ENCODE data around the gene GLUD2.
"Not testable (repeated sequence)": the region's sequence is repeated elsewhere in the genome, so short reads cannot be mapped to it uniquely, and the experiment has no call there.

Gene GLUD2

DNA sequence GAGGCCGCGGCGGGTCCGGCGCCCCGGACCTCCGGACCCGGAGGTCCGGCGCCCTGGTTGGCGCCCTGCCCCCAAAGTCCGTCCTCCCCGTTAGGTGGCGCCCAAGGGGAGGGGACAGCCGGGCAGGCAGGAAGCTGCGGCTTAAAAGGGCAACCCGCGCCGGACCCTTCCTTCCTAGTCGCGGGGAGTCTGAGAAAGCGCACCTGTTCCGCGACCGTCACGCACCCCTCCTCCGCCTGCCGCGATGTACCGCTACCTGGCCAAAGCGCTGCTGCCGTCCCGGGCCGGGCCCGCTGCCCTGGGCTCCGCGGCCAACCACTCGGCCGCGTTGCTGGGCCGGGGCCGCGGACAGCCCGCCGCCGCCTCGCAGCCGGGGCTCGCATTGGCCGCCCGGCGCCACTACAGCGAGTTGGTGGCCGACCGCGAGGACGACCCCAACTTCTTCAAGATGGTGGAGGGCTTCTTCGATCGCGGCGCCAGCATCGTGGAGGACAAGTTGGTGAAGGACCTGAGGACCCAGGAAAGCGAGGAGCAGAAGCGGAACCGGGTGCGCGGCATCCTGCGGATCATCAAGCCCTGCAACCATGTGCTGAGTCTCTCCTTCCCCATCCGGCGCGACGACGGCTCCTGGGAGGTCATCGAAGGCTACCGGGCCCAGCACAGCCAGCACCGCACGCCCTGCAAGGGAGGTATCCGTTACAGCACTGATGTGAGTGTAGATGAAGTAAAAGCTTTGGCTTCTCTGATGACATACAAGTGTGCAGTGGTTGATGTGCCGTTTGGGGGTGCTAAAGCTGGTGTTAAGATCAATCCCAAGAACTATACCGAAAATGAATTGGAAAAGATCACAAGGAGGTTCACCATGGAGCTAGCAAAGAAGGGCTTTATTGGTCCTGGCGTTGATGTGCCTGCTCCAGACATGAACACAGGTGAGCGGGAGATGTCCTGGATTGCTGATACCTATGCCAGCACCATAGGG is at the start of gene GLUD2:
Gene GLUD2, plus strand, starts transcription at position 170 of the 979 bp plus-strand sequence. Its CDS starts 75 bp downstream, at position 245.
- not testable (repeated sequence) for DNase-seq

DNA sequence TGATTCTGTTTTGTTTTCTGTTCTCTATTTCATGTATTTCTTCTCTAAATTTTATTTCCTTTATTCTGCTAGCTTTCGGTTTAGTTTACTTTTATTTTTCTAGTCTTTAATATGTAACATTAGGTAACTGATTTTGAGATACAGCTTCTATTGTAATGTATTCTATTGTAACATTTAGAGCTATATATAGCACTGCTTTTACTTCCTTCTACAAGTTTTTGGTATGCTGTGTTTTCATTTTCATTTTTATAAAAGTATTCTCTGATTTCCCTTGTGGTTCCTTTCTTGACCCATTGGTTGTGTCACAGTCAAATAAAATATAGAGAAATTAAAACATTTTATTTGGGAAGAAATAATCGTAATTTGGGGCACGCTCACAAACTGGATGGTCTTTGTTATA is 48.0 kb upstream of the GLUD2 start:
- no peak for DNase-seq

DNA sequence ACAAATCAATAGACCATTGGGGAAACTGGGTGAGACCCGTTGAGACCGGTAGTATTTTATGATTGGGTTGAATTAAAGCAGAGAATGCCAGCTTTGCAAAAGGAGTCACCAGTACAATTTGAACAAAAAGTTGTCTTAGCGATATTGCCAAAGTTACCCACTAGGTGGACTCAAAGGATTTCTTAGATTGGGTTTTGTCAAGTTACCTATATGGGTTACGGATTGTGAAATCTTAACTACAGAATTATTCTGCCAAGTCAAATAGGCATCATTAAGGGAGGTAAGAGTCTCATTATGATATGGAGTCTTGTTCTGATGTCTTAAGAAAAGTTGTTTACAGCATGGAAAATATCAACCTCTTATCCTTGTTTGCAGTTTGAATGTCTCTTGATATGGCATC is 46.8 kb upstream of the GLUD2 start:
- peak in 1 of 2 experiments; percentile 30 for DNase-seq

DNA sequence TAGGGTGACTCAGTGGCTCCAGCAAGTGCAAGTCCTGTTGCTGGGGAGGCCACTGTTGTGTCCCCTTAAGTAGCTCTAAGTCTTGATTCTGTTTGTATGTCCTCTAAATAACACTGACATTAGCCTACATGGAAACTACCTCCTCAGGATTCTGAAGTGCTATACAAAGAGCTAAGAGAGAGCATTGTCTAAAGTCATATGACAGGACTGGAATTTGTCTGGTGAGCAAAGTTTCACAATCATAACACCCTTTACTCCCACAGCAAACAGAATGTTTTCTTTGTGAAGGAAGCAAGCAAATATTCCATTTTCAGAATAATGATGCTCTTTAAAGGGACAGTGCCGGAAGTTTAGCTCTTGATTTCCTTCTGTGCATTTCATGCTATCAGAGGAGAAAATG is 38.5 kb upstream of the GLUD2 start:
- DNase-seq = no peak

DNA sequence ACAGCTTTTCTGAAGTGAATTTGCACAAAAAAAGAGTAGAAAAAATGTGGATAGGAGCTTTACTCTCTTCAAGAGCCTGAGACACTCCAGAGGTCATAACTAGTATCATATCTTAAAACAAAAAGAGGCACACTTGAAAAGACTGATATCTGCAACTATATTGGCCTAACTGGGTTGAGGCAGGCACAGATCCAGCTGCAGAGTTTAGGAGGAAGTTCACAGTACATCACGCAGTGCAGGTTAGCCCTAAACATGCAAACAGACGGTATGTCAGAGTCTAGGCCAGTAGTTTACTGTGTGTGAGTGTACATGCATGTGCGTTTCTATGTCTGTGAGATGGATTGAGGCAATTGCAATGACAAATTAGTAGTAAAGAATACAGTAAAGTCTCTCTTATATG is 37.6 kb upstream of the GLUD2 start:
- no peak for DNase-seq

DNA sequence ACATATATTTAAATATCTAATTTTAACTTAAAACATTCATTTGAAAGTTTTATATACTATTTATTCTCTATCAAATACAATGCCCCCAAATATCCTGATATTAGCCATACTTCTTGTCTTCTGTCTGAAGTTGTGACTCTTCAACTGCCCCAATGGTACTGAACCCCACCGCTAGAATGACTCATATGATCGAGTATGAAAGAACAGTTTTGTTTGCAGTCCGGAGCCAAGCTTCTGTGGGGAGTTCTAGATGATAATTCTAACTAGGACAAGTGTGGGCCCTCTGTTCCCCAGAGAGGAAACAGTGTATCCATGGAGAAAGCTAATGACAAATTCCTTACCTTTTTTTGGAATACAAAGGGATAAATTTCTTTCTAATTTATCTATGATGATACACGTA is 37.2 kb upstream of the GLUD2 start:
- no peak for DNase-seq

DNA sequence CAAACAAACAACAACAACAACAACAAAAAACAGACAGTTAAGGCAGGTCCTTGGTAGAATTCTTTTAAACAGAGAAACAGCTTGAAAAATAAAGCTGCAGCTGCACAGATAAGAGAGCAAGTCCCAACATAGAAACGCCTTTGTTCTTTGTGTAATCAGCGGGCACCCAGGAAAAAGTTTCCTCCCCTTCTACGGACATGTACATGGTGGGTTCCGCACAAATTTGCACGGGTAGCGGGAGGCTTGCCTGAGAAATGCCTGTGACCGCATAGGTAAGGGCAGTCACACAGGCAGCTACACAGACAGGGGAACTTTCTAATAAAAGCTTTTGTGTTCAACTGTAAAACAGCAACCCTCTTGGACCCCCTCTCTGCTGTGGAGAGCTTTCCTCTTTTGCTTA is 36.2 kb upstream of the GLUD2 start:
- DNase-seq = no peak

DNA sequence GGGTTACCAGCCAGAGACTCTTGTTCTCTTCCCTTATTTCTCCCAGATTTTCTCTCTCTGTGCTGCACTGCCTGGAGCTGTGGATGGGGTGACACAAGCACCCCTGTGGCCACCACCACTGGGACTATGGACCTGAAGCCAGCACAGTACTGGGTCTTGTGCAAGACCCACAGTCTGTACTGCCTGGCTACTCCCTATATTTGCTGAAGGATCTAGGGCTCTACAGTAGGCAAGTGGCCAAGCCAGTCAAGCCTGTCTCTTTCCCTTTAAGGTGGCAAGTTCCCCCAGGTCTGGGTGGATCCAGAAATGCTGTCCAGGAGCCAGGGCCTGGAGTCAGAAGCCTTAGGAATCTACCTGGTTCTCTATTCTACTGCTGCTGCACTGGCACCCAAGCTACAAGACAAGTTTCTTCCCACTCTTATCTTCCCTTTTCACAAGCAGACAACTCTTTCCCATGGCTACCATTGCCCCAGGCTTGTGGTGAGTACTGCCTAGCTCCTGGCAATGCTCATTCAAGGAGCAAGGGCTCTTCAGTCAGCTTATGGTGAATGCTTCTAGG is 33.4 kb upstream of the GLUD2 start:
- no peak for DNase-seq

DNA sequence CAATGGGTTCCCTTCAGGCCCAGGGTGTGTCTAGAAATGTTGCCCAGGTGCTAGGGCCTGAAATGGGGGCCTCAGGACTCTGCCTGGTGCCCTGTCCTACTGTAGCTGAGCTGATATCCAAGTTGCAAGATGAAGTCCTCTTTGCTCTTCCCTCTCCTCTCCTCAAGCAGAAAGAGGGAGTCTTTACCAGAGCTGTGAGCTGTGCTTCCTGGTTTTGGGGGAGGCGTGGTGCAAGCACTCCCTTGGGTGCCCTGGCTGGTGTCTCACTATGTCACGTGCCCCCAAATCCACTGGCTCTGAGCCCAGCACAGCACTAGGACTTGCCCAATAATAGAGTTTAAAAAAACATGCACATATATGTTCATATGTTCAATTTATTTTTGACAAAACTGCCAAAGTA is 32.6 kb upstream of the GLUD2 start:
- DNase-seq = no peak

DNA sequence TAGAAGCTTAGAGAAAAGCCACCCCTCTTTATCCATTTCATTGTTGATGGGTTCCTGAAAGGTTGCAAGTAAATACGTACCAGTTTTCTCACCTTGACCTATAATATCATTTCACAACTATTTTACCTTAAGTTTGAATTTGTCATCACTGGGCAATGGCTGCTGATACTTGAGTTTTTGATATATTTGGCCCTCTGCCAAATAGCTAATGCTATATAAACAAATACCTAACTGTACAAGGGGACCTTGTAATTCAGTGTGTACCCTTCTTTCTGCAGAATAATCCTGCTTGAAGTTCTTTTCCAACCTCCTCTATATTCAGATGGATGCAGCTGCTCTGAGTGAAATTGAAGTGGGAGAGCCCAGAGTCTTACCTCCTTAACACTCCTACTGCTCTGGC is 19.0 kb upstream of the GLUD2 start:
- no peak for DNase-seq

DNA sequence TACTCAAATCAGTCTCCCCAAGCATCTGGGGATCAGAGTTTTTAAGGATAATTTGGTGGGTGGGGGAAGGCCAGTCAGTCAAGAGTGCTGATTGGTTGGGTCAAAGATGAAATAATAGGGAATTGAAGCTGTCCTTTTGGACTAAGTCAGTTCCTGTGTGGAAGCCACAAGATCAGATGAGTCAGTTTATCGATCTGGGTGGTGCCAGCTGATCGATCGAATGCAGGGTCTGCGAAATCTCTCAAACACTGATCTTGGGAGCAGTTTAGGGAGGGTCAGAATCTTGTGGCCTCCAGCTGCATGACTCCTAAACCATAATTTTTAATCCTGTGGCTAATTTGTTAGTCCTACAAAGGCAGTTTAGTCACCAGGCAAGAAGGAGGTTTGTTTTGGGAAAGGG is 17.3 kb upstream of the GLUD2 start:
- DNase-seq = no peak

DNA sequence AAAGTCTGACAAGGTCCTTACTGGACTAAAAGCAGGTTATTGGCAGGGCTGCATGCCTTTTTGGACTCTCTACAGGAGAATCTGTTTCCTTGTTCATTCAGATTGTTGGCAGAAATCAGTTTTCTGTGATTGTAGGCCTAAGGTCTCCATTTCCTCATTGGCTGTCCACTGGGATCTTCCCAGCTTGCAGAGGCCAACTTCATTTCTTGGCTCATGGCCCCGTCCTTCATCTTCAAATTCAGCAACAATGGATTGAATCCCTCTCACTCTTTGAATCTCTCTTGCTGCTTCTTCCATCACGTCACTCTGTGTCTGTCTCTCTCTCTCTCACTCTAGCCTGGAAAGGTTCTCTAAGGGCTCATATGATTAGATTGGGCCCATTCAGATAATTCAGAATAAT is 14.9 kb upstream of the GLUD2 start:
- DNase-seq = no peak

DNA sequence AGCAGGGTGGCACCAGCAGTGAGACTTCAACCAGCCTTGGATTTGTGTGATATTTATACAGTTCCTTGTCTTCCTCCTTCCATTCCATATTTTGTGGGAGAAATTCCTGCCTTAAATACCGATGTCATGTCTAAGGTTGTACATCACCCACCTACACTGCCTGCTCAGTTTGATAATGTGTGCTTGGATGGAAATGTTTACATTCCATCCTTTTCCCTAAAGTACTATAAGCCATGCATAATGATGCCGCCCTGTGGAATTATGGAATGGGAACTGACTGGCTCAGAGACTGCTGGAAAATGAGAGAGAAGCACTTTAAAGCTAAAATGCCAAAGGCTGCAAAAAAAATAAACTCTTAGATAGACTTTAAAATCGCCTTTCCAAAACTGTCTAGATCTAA is 11.3 kb upstream of the GLUD2 start:
- DNase-seq = no peak

DNA sequence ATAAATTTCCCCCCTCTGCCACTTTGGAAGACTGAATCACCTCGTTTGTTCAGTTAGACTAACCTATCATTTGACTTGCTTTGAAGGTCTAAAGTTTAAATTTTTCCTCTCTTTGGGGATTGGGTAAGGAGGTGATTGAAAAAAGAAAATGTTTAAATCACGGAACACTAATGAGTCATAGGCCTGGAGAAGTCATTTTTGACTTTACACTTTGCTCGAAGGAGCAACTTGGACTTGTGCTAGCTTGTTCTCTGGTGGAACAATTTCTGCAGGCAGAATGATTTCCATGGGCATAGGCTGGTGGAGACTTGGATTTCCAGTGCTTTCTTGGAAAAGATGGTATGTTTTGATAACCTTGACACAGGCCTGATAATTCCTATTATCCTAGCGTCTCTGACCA is 10.5 kb upstream of the GLUD2 start:
- DNase-seq = no peak

DNA sequence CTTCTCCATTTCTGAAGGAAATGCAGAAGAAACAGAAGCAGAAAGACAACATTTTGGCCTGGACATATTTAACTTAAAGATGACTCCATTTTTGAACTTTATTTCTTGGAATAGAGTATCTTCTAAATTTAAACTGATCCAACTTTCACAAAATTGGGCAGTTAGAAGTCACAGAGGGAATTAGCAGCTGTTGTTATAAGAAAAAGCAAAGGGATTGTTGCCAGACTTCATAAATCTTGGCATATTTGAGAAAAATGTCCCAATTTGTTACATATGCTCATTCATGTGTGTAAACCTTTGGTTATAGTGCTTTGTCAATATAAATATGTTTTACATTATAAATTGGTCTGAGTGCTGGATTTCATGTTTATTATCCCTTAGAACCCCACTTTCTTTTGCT is 3.4 kb downstream of the GLUD2 start:
- peak; percentile 3 to 12 for DNase-seq

DNA sequence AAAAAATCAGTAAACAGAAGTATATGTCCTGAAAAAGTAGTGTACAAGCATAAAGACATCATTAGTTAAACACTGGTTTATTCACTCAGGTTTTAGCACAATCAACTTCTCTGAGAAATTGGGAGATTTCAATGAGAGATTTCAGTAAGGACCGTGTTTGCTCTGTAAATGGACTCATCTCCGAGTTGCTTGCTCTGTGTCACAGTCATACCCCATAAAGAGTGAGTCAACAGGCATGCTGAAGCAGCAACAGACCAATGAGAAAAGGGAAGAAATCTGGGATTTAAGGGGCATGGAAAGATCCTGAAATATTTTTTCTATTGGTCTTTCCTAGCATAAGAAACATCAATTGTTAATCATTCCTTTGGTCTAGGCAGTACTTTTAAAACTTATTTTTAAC is 4.7 kb downstream of the GLUD2 start:
- DNase-seq = no peak

DNA sequence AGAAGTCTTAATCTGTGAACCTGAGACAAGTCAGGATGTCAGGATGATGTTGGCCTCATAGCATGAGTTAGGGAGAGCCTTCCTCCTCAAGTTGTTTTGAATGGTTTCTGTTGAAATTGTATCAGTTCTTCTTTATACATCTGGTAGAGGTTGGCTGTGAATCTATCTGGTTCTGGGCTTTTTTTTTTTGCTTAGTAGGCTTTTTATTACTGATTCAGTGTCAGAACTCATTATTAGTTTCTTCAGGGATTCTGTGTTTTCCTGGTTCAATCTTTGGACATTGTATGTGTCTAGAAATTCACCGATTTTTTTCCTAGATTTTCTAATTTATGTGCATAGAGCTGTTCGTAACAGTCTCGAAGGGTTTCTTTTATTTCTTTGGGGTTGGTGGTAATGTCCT is 14.9 kb downstream of the GLUD2 start:
- DNase-seq = no peak

DNA sequence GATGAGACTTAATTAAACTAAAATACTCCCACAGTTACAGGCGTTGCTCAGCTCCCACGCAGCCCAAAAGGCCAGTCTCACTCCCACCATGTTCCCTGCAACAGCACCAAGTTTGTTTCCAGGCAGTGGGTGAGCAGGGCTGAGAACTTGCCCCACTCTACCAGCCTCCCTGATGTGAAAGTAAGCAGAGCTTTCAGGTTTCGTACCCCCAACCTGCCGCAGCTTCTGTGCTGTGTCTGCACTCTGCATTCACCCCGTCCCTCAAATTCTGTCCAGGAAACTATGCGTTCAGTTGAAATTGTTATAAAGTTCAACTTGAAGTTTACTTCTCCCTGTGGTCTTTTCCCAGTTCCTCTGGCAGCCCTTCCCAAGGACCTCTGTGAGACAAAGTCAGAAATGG is 17.2 kb downstream of the GLUD2 start:
- no peak for DNase-seq

DNA sequence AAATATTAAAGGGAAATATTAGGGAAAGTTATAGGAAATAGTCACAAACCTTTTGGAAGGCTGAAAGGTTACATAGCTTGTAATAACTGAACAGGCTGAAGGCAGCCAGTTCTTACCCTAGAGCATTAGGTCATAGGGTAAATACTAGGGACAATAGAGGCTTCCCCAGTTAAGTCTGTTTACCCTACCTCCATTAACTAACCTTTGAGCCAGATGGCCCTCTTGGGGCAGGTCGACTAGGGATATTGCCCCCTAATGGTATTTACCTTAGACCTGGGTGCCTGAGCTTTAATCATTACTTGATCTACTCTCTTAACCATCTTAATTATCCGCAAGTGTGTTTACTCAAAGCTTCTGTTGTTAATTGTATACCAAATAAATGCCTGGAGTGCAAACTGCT is 36.8 kb downstream of the GLUD2 start:
- DNase-seq = not testable (repeated sequence)

DNA sequence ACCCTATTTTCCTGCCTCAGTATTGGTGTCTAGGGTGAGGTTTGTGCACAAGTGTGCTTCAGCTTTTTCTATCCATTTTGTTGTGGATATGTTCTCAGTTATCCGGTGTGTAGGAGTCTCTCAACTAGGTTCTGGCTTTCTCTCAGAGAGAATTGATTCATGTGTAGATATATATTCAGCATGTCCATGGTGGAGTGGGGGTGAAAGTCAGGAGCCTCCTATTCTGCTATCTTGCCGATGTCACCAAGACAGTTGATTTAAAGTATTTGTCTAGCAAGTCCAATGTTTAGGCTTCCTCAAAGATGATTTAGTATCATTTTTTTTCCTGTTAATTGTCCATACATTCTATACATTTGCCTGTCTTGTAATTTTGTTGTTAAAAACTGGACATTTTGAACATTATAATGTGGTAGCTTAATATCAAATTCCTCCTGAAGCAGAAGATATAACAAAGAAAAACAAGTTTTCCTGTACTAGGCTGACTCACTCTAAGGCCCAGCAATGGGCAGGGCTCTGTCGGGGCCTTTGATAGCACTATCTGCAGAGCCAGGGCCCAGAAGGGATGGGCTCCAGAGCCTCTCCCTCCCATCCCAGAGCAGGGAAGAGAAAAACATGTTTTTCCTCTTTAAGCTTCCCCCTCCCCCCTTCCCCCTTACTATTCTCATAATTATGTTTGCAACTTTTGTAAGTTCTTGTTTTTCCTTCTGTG is 37.6 kb downstream of the GLUD2 start:
- DNase-seq = no peak

DNA sequence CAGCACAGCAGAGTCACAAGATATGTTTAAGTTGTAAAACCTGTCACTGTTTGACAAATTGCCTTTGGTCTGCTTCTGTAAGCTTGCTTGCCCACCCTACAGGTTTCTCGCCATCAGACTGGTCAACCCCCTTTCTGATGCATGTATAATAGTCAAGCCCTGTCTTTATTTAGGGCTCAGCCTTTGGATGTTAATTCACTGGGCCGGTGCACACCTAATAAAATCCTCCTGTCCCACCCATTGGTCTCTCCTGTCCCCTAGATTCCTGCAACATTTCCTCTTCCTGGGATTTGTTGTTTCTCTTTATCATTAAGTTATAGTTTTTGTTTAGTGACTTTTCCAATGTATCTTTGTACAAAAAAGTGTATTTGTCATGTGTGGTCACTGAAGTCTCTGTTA is 38.2 kb downstream of the GLUD2 start:
- no peak for DNase-seq

DNA sequence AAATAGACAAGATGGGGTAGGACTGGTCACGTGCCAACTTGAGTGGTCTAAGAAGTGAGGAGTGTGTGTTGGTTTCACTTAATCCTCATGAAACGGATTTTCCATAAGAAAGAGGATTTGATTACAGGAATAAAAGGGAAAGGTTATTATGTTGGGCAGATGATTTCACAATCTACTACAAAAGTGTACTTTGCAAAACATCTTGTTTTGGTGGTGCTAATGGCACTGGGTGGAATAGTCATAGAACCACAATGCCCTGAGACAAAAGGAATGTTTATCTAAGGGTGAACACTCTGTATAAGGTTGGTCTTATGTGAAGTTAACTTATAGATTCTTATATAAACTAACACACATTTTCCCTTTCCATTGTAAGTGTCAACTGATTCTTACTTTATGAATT is 45.6 kb downstream of the GLUD2 start:
- no peak for DNase-seq

All from Kasumi-1 (cell line).